H1 (cell line): ENCODE data around the gene GIGYF2.

Experiments
- CEBPB ChIP-seq: IDR thresholded peaks from 2 replicates; pipeline ENCODE4 v1.6.1; 2012; ENCODE audit warnings: low read depth, low read length
- CTCF ChIP-seq, 3 experiments: IDR thresholded peaks; 1 replicate in 2 of 3; 2 replicates in 1 of 3; pipeline versions ENCODE4 v1.5.1 to v1.6.1; 2011; ENCODE audit warnings: low read length in 3 of 3, mild to moderate bottlenecking in 3 of 3, inconsistent platforms in 2 of 3, low read depth in 1 of 3, moderate library complexity in 1 of 3; ENCODE audit not compliant: insufficient read depth in 1 of 3; ENCODE audit errors: control extremely low read depth in 1 of 3
- POLR2AphosphoS5 ChIP-seq: IDR thresholded peaks from 2 replicates; pipeline ENCODE4 v1.6.1; 2011; ENCODE audit warnings: low read depth, low read length

- no peak for TF ChIP-seq POLR2AphosphoS5
- no peak for TF ChIP-seq CTCF (IDR thresholded peaks at IDR 0.05; ENCODE audit: control extremely low read depth in 1 of 3, insufficient read depth in 1 of 3, low read depth in 1 of 3, low read length in 3 of 3)
- TF ChIP-seq CEBPB, result no peak
Observed at GRCh38 chr2:232773815-232774214, 76.7 kb downstream of the GIGYF2 start.
